ENCODE measurements around the gene NIPBL. TPM values are rescaled to one million over a fixed set of nuclear protein-coding genes. Genes with fewer than 3 reads are reported as not detected.
"Not testable (repeated sequence)": the region's sequence is repeated elsewhere in the genome, so short reads cannot be mapped to it uniquely, and the experiment has no call there.

The NIPBL gene
- total RNA-seq, 4 donors from 2014 or later, result 26.7 to 73.8 (median 64.4) TPM

DNA sequence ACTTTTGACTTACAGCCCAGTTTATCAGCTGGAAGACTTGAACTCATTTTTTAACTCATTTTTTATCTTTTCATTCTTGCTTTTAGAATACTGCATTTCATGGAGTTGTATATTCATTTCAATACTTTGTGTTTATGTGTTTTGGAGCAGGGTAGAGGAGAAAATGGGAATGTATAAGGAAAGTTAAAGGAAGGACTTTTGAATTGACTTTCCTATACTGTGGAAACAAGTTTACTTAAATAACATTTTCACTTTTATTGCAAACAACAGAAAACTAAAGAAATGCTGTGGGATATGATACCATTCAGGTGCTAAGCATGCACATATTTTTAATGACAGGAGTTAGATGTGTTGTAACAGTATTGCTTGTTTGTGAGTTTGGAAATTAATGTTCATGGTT, 11.7 kb downstream of the NIPBL start:
- no peak overlapping the region for H3K27ac ChIP-seq
- TF ChIP-seq EP300 (IDR thresholded peaks at IDR 0.05; ENCODE audit: low read depth) (no peak), POLR2A (IDR thresholded peaks at IDR 0.05) (no peak), POLR2AphosphoS5 (IDR thresholded peaks at IDR 0.05) (no peak)
- TF ChIP-seq, protein P1, sequence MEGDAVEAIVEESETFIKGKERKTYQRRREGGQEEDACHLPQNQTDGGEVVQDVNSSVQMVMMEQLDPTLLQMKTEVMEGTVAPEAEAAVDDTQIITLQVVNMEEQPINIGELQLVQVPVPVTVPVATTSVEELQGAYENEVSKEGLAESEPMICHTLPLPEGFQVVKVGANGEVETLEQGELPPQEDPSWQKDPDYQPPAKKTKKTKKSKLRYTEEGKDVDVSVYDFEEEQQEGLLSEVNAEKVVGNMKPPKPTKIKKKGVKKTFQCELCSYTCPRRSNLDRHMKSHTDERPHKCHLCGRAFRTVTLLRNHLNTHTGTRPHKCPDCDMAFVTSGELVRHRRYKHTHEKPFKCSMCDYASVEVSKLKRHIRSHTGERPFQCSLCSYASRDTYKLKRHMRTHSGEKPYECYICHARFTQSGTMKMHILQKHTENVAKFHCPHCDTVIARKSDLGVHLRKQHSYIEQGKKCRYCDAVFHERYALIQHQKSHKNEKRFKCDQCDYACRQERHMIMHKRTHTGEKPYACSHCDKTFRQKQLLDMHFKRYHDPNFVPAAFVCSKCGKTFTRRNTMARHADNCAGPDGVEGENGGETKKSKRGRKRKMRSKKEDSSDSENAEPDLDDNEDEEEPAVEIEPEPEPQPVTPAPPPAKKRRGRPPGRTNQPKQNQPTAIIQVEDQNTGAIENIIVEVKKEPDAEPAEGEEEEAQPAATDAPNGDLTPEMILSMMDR (IDR thresholded peaks at IDR 0.05), result no peak
- H3K4me1 ChIP-seq, result peaks cover 5 to 42% (median 11%) of the 10 kb centered on the region in 4 donors
- no peaks in the 10 kb centered on the region for H3K27me3 ChIP-seq
- DNase-seq, result no peak
- H3K4me3 ChIP-seq, result no peak overlapping the region
- in situ Hi-C loops (cut with MboI; ENCODE audit: low pct_ligation_motif_present in 1 of 4, low pct_unique_long_range_greater_than_20kb in 1 of 4, low sequenced_read_pairs in 3 of 4), result no loop called here
- no peaks in the 10 kb centered on the region for H3K9me3 ChIP-seq
- intact Hi-C loops (cut with DNase I; ENCODE audit: low total_unique reads), result no loop called here
- peaks cover 0 to 4% (median 0%) of the 10 kb centered on the region in 4 donors for H3K36me3 ChIP-seq

DNA sequence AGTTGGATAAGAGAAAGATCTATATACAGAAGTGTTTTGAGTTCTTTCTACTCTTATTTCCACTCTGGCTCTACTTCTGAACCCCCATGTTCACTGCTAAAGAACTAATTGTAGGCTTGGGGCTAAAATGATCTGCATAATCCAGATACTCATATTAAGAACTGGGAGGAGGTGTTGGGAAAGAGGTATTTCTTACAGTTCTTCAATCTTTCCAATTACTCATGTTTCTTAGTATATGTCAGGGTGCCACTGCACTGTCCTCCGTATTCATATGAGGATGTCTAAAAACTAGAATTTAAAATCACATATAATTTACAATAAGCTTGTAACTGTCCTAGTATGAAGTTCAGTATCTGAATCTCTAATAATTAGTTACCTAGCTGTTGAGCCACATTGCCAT, 12.7 kb downstream of the NIPBL start:
- intact Hi-C loops (cut with DNase I; ENCODE audit: low total_unique reads), result no loop called here

GRCh38 chr5:36891266-36891665, 14.7 kb downstream of the NIPBL start:
- intact Hi-C loops (cut with DNase I; ENCODE audit: low total_unique reads), result no loop called here
- 100% methylated on average over 1 of the region's 1 CpG for WGBS, 2 donors (ENCODE audit: low coverage in 1 of 2)
- peaks cover 9 to 41% (median 13%) of the 10 kb centered on the region in 4 donors for H3K4me1 ChIP-seq
- H3K27ac ChIP-seq, result no peak overlapping the region
- H3K4me3 ChIP-seq, result no peak overlapping the region
- TF ChIP-seq, protein P1 (IDR thresholded peaks at IDR 0.05), result no peak
- TF ChIP-seq POLR2AphosphoS5 (IDR thresholded peaks at IDR 0.05) (no peak), EP300 (IDR thresholded peaks at IDR 0.05; ENCODE audit: low read depth) (no peak), POLR2A (IDR thresholded peaks at IDR 0.05) (no peak)
- in situ Hi-C loops (cut with MboI; ENCODE audit: low pct_ligation_motif_present in 1 of 4, low pct_unique_long_range_greater_than_20kb in 1 of 4, low sequenced_read_pairs in 3 of 4), result no loop called here
- H3K36me3 ChIP-seq, result no peaks in the 10 kb centered on the region
- H3K9me3 ChIP-seq, result no peaks in the 10 kb centered on the region
- DNase-seq, result no peak
- H3K27me3 ChIP-seq, result no peaks in the 10 kb centered on the region

More for the DNA sequence above, 12.7 kb downstream of the NIPBL start:
- H3K27me3 ChIP-seq, result no peaks in the 10 kb centered on the region
- H3K27ac ChIP-seq, result no peak overlapping the region
- TF ChIP-seq POLR2A (IDR thresholded peaks at IDR 0.05), result no peak
- no peak for TF ChIP-seq EP300 (IDR thresholded peaks at IDR 0.05; ENCODE audit: low read depth)
- TF ChIP-seq POLR2AphosphoS5 (IDR thresholded peaks at IDR 0.05), result no peak
- TF ChIP-seq, protein P1 (IDR thresholded peaks at IDR 0.05), result no peak
- H3K4me3 ChIP-seq, result no peak overlapping the region
- in situ Hi-C loops (cut with MboI; ENCODE audit: low pct_ligation_motif_present in 1 of 4, low pct_unique_long_range_greater_than_20kb in 1 of 4, low sequenced_read_pairs in 3 of 4), result no loop called here
- peaks cover 5 to 39% (median 11%) of the 10 kb centered on the region in 4 donors for H3K4me1 ChIP-seq
- 73 to 91% methylated on average over 1 of the region's 1 CpG for WGBS, 2 donors (ENCODE audit: low coverage in 1 of 2)
- H3K9me3 ChIP-seq, result no peaks in the 10 kb centered on the region
- peaks cover 0 to 4% (median 0%) of the 10 kb centered on the region in 4 donors for H3K36me3 ChIP-seq
- DNase-seq, result no peak

- intact Hi-C loops (cut with DNase I; ENCODE audit: low total_unique reads), result not testable (repeated sequence)
- whole genome bisulfite sequencing, 2 donors (ENCODE audit: low coverage in 1 of 2), result 94 to 100% methylated on average over 1 to 4 of the region's 6 CpGs
Measured at GRCh38 chr5:36892085-36892830, 15.7 kb downstream of the NIPBL start.

More at GRCh38 chr5:36892085-36892830, 15.7 kb downstream of the NIPBL start:
- H3K36me3 ChIP-seq; H3K4me3 ChIP-seq; H3K27me3 ChIP-seq; DNase-seq; H3K9me3 ChIP-seq; in situ Hi-C loops (cut with MboI; ENCODE audit: low pct_ligation_motif_present in 1 of 4, low pct_unique_long_range_greater_than_20kb in 1 of 4, low sequenced_read_pairs in 3 of 4); H3K27ac ChIP-seq: not testable (repeated sequence)
- H3K4me1 ChIP-seq, result peaks cover 9 to 40% (median 12%) of the 10 kb centered on the region in 4 donors

Data from transverse colon (tissue), 4 donors.